Thyroid gland (tissue), 4 donors: ENCODE data around the gene KDM4B. TPM values are rescaled to one million over a fixed set of nuclear protein-coding genes. Genes with fewer than 3 reads are reported as not detected.

Experiments used
- DNase-seq, 2 donors: peaks; one replicate each; pipeline ENCODE4 v3.0.0-alpha.2; 2019
- H3K27ac ChIP-seq, 3 donors: fragments of 200-600 bp; sonication (generic); 1 replicate in 2 of 3; 2 replicates in 1 of 3; pipeline ENCODE4 v1.5.1; 2016 to 2019; ENCODE audit warnings: mild to moderate bottlenecking in 1 of 3, moderate library complexity in 1 of 3
- H3K27me3 ChIP-seq: fragments of 200-600 bp; sonication (generic); one replicate; pipeline ENCODE4 v1.5.1; 2019
- H3K36me3 ChIP-seq, 2 donors: fragments of 200-600 bp; sonication (generic); one replicate each; pipeline ENCODE4 v1.5.1; 2016 to 2019
- H3K4me1 ChIP-seq, 2 donors: fragments of 200-600 bp; sonication (generic); one replicate each; pipeline ENCODE4 v1.5.1; 2017 to 2019
- H3K4me3 ChIP-seq, 3 donors: fragments of 200-600 bp; sonication (generic); replicated peaks in 1 of 3; 1 replicate in 2 of 3; 2 replicates in 1 of 3; pipeline ENCODE4 v1.5.1; 2016; ENCODE audit warnings: mild to moderate bottlenecking in 1 of 3
- H3K9me3 ChIP-seq: fragments of 200-600 bp; sonication (generic); one replicate; pipeline ENCODE4 v1.5.1; 2017
- POLR2A ChIP-seq, 2 donors: fragments of 450-650 bp; IDR thresholded peaks; one replicate each; pipeline ENCODE4 v1.6.1; 2017; ENCODE audit warnings: antibody characterized with exemption in 2 of 2, mild to moderate bottlenecking in 2 of 2, moderate library complexity in 1 of 2
- WGBS, 2 donors: methylation state at CpG; one replicate each; pipeline ENCODE4 v1.1.5; 2017; 5-methylcytosine and 5-hydroxymethylcytosine counted together
- intact Hi-C: fragments of 100-400 bp; cut with DNase I; formaldehyde crosslinking; loops from one replicate; pipeline ENCODE4 v1.15.1; 2023
- total RNA-seq, 4 donors: library from RNA; depleted of rRNA; stranded (reverse); fragments of >200 nt; gene quantifications; one replicate each; pipeline ENCODE4 v1.2.3, GENCODE V29; 2016
- TF ChIP-seq, protein P1 (sequence below), 6 experiments: fragments of 200-600 bp in 3 of 6; fragments of 450-650 bp in 3 of 6; sonication (generic) in 3 of 6; IDR thresholded peaks; one replicate each; pipeline ENCODE4 v1.5.1; 2016 to 2019; ENCODE audit warnings: antibody characterized with exemption in 6 of 6, mild to moderate bottlenecking in 2 of 6, inconsistent platforms in 1 of 6, moderate library complexity in 1 of 6

KDM4B gene
- total RNA-seq, 4 donors from 2014 or later: 44.3 to 87.2 (median 75.8) TPM

DNA sequence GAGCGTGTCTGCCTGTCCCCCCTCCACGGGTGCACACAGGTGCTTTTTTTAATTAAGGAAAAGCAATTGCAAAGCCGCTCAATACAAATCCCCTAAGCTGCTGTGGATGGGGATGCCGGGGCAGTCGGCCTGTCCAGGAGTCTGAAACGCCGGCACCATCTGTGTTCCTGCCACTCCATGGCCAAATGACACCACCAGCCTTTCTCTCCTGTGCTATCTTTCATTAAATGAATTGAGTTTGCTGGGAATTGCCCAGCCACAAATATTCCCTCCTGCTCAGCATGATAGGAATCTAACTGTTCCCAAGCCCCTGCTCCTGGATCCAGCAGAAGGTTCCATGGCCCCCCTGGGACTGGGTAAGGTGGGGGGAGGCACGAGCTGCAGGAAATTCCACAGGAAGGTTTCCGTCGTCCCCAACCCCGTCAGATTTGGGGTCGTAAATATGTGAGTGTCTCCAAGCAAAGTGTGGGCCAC is 139.2 kb downstream of the KDM4B start:
- Histone ChIP-seq H3K36me3 (peaks cover 23 to 27% of the 10 kb centered on the region in 2 donors), H3K9me3 (no peaks in the 10 kb centered on the region)

DNA sequence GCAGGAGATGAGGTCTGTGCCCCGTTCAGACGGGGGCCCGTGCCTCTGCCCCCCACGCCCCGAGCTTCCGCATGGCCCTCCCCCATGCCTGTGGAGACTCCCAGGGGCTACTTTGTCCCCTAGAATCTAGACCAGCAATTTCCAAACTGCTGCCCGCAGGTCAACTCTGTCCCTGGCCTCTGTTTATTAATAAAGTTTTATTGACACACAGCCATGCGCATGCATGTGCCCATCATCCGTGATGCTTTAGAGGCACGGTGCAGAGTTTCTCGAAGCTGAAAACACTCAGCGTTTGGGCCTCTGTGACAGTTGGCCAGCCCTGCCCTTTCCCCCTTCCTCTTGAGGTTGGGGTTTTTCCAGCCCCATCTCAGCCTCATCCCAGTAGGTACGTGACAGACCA is 140.0 kb downstream of the KDM4B start:
- no peak for DNase-seq
- TF ChIP-seq POLR2A (IDR thresholded peaks at IDR 0.05): no peak
- TF ChIP-seq, protein P1, sequence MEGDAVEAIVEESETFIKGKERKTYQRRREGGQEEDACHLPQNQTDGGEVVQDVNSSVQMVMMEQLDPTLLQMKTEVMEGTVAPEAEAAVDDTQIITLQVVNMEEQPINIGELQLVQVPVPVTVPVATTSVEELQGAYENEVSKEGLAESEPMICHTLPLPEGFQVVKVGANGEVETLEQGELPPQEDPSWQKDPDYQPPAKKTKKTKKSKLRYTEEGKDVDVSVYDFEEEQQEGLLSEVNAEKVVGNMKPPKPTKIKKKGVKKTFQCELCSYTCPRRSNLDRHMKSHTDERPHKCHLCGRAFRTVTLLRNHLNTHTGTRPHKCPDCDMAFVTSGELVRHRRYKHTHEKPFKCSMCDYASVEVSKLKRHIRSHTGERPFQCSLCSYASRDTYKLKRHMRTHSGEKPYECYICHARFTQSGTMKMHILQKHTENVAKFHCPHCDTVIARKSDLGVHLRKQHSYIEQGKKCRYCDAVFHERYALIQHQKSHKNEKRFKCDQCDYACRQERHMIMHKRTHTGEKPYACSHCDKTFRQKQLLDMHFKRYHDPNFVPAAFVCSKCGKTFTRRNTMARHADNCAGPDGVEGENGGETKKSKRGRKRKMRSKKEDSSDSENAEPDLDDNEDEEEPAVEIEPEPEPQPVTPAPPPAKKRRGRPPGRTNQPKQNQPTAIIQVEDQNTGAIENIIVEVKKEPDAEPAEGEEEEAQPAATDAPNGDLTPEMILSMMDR (IDR thresholded peaks at IDR 0.05): no peak
- Histone ChIP-seq H3K4me1 (peaks cover 1 to 3% of the 10 kb centered on the region in 2 donors), H3K27ac (no peak overlapping the region), H3K4me3 (no peak overlapping the region), H3K9me3 (no peaks in the 10 kb centered on the region), H3K36me3 (peaks cover 24 to 27% of the 10 kb centered on the region in 2 donors), H3K27me3 (no peaks in the 10 kb centered on the region)
- WGBS, 2 donors: 95 to 97% methylated on average over 8 to 13 of the region's 13 CpGs
- intact Hi-C loops: no loop called here

More for the DNA sequence above, 139.2 kb downstream of the KDM4B start:
- TF ChIP-seq, protein P1 (IDR thresholded peaks at IDR 0.05): no peak
- no peak for TF ChIP-seq POLR2A (IDR thresholded peaks at IDR 0.05)
- Histone ChIP-seq H3K27me3 (no peaks in the 10 kb centered on the region), H3K27ac (no peak overlapping the region), H3K4me3 (no peak overlapping the region), H3K4me1 (peaks cover 8 to 10% of the 10 kb centered on the region in 2 donors)
- DNase-seq: no peak
- 86 to 90% methylated on average over 11 to 12 of the region's 12 CpGs for whole genome bisulfite sequencing, 2 donors
- intact Hi-C loops: no loop called here

DNA sequence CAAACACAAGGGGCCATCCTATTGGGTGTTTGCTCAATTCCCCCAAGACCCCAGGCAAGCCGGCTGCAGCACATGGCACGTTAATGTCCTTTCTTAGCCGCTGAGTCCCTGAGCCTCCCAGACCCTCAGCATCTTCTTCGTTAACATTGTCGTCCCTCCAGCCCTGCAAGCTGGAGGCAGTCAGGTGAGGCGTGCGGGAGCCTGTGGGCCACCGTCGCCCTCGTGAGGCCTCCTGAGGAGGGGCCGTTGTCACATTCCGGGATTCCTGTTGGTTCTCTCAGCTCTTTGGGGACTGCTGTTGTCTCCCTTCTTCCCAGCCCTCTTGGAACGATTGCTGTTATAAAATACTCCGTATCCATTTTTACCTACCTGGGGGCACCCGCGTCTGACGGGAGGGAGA is 140.6 kb downstream of the KDM4B start:
- DNase-seq: no peak
- Histone ChIP-seq H3K36me3 (peaks cover 27% of the 10 kb centered on the region in 2 donors), H3K27me3 (no peaks in the 10 kb centered on the region), H3K27ac (no peak overlapping the region), H3K9me3 (no peaks in the 10 kb centered on the region), H3K4me3 (no peak overlapping the region), H3K4me1 (no peaks in the 10 kb centered on the region)
- TF ChIP-seq, protein P1 (IDR thresholded peaks at IDR 0.05): no peak
- TF ChIP-seq POLR2A (IDR thresholded peaks at IDR 0.05): no peak
- intact Hi-C loops: no loop called here
- WGBS, 2 donors: 93 to 96% methylated on average over 17 of the region's 17 CpGs

DNA sequence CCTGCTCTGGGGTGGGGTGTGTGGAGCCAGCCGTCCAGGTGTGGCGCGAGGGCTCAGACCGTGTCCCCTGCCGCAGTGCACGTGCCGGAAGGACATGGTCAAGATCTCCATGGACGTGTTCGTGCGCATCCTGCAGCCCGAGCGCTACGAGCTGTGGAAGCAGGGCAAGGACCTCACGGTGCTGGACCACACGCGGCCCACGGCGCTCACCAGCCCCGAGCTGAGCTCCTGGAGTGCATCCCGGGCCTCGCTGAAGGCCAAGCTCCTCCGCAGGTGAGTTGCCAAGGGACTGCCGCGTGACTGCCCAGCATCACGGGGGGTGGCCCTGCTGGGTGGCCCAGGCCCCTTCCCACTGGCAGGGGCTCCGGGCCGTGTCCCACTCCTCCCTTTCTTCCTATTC is 141.6 kb downstream of the KDM4B start:
- TF ChIP-seq, protein P1 (IDR thresholded peaks at IDR 0.05): no peak
- TF ChIP-seq POLR2A (IDR thresholded peaks at IDR 0.05): no peak
- Histone ChIP-seq H3K36me3 (peaks cover 27 to 33% of the 10 kb centered on the region in 2 donors), H3K27me3 (no peaks in the 10 kb centered on the region), H3K27ac (no peak overlapping the region), H3K4me3 (no peak overlapping the region), H3K9me3 (no peaks in the 10 kb centered on the region), H3K4me1 (no peaks in the 10 kb centered on the region)
- WGBS, 2 donors: 92 to 93% methylated on average over 12 to 19 of the region's 27 CpGs
- intact Hi-C loops: no loop called here
- DNase-seq: no peak

DNA sequence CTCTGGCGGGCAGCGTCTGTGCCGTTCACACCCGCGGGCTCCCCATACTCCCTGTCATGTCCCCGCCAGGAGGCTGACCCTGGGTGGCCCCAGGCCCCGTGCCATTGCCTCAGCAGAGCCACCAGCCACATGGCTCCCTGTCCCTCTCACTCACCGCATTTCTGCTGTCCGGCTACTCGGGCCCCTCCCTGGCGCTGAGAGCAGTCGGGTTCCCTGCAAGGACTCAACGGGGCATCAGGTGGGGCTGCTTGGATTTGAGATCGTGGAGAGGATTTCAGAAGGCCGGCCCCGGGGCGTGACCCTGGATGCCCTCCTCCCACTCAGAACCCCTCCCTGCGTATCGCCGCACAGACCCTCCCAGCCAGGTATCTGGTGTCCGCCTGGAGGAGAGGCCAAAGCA is 142.1 kb downstream of the KDM4B start:
- Histone ChIP-seq H3K4me3 (no peak overlapping the region), H3K9me3 (no peaks in the 10 kb centered on the region), H3K4me1 (no peaks in the 10 kb centered on the region), H3K27me3 (no peaks in the 10 kb centered on the region), H3K27ac (no peak overlapping the region), H3K36me3 (peaks cover 27 to 36% of the 10 kb centered on the region in 2 donors)
- no peak for DNase-seq
- intact Hi-C loops: no loop called here
- 94 to 95% methylated on average over 14 to 17 of the region's 21 CpGs for WGBS, 2 donors
- TF ChIP-seq POLR2A (IDR thresholded peaks at IDR 0.05): no peak
- TF ChIP-seq, protein P1 (IDR thresholded peaks at IDR 0.05): no peak
